ENCODE measurements around the gene RPRD1A. TPM values are rescaled to one million over a fixed set of nuclear protein-coding genes. Genes with fewer than 3 reads are reported as not detected.
"Not testable (repeated sequence)": the region's sequence is repeated elsewhere in the genome, so short reads cannot be mapped to it uniquely, and the experiment has no call there.

The RPRD1A gene
- total RNA-seq, 2 donors from 2014 or later: 43.0 to 43.1 TPM

- ATAC-seq (no peak), DNase-seq (no peak)
- intact Hi-C loops (cut with DNase I): no loop called here
These were observed 84.8 kb downstream of the RPRD1A start for GRCh38 chr18:35982409-35983114.

DNA sequence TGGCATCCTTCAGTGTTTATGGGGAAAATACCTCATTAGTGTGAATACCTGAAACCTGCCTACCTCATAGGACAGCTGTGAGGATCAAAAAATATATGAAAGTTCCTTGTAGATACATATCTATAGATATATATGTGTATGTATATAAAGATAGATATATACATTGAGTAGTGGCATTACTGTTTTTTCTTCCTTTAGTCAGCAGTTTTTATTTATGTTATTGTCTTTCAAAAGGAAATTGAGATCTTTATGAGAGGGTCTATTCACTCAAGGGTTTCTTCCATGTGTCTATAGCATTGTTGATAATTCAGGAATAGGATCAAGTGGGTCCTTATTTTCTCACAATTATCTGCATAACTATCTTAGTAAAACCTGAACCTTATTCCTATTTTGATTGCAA lies 88.2 kb downstream of the RPRD1A start:
- ATAC-seq: no peak

DNA sequence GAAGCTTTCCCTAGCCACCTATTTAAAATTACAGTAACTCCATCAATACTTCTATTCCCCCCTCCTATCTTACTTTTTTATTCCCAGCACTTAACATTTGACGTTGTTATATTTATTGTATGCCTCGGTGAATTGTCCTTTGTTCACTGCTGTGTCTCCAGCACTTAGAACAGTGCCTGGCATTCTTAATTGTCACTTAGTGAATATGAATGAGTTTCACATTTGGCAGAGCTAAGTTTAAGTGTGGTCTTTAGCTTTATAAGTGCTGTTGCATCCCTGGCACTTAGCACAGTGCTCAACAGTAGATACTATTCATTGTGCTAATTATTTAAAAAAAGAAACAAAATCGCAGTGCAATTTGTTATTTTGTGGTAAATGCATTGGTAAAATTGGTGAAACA lies 93.2 kb downstream of the RPRD1A start:
- no peak for ATAC-seq
- DNase-seq: no peak
- intact Hi-C loops (cut with DNase I): no loop called here

More for the DNA sequence above, 88.2 kb downstream of the RPRD1A start:
- intact Hi-C loops (cut with DNase I): no loop called here
- DNase-seq: no peak

GRCh38 chr18:35973650-35974049 lies 93.7 kb downstream of the RPRD1A start:
- no peak for DNase-seq
- ATAC-seq: no peak
- intact Hi-C loops (cut with DNase I): no loop called here

DNA sequence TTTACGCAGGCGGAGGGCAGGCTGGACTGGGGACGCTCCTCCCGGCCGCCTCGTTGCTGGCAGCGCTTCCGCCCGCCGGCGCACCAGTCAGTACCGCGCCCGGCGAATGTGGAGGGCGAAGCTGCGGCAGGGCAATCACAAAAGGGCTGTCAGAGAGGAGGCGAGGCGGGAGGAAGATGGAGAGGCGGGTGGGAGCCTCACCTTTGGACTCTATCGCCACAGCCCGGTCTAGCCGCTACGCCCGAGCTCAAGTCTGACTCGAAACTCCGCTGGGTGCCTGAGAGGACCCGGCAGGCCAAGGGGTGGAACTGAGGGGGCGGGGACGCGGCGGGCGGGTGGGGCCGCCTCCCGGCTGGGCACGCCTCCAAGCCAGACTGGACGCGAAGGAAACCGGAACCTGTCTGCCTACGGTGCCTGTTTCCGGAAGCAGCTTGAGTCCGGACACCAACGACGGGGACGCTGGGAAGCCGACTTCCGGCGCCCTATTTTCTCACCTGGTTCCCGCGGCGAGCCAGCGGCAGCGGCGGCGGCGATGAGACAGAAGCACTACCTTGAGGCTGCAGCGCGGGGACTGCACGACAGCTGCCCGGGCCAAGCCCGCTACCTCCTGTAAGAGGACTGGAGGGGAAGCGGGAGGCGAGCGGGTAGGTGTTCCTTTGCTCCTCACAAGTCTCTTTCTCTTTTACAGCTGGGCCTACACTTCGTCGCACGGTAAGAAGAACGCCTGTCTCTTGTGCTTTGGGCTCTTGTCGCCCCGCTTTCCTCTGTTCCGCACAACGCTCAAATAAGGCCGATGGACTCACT lies 95.0 kb downstream of the RPRD1A start, which contains the start of gene RMP24:
RMP24 (plus strand) TSS at position 483 of the 804 bp plus-strand sequence.
- DNase-seq: peak; percentile 94
- intact Hi-C loops (cut with DNase I): no loop called here

GRCh38 chr18:35971661-35972196 lies 95.6 kb downstream of the RPRD1A start:
- intact Hi-C loops (cut with DNase I): no loop called here
- DNase-seq: no peak

More for the DNA sequence above, 95.0 kb downstream of the RPRD1A start, which contains the start of gene RMP24:
- ATAC-seq: peak; percentile 97 to 98

GRCh38 chr18:35969676-35970075 lies 97.7 kb downstream of the RPRD1A start:
- intact Hi-C loops (cut with DNase I): no loop called here
- DNase-seq: no peak

More at GRCh38 chr18:35971661-35972196, 95.6 kb downstream of the RPRD1A start:
- peak; percentile 7 to 52 for ATAC-seq

GRCh38 chr18:35968278-35968880 lies 99.0 kb downstream of the RPRD1A start:
- intact Hi-C loops (cut with DNase I): no loop called here
- no peak for DNase-seq

More at GRCh38 chr18:35969676-35970075, 97.7 kb downstream of the RPRD1A start:
- ATAC-seq: no peak

DNA sequence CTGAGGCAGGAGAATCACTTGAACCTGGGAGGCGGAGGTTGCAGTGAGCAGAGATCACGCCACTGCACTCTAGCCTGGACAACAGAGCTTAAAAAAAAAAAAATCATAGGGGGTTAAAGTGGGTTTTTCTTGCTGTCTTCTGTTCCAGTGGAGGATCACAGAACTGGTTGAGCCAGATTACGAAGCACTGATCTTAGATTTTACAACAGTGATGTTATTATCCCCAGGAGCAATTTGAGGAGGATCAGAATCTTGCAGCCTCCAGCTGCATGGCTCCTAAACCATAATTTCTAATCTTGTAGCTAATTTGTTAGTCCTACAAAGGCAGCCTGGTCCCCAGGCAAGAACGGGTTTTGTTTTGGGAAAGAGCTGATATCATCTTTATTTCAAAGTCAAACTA lies 99.5 kb downstream of the RPRD1A start:
- intact Hi-C loops (cut with DNase I); DNase-seq; ATAC-seq: not testable (repeated sequence)

More at GRCh38 chr18:35968278-35968880, 99.0 kb downstream of the RPRD1A start:
- ATAC-seq: no peak

DNA sequence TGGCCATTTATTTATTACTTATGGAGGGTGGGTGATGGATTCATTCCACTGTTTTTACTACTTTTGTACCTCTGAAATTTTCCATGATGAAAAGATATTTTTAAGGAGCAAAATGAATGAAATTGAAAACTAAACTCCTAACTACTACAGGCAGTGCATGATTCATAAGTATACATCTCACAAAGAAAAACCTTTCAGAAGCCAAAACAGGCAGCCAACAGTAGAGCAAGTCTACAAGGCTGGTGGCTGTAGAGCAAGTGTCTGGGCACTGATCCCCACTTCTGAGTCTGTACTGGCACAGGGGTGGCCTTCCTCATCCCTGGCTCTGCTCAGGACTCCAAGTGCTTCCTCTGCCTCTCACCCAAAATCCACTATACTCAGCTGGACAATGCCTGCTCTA lies 103.0 kb downstream of the RPRD1A start:
- ATAC-seq (no peak), DNase-seq (no peak)
- intact Hi-C loops (cut with DNase I): no loop called here

GRCh38 chr18:35962320-35962719 lies 105.0 kb downstream of the RPRD1A start:
- intact Hi-C loops (cut with DNase I): no loop called here
- ATAC-seq: no peak

DNA sequence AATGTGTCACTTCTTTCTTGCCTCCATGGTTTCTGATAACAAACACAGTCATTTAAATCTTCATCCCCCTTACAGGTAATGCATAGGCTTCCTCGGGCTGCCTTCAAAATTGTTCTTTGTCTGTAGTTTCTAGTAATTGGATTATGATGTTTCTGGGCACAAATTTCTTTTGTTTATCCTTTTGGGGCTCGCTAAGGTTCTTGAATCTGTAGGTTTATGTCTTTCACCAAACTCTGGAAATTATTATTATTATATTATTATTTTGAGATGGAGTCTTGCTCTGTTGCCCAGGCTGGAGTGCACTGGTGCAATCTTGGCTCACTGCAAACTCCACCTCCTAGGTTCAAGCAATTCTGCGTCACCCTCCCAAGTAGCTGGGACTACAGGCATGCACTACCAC lies 111.1 kb downstream of the RPRD1A start:
- intact Hi-C loops (cut with DNase I): loop anchor here in 1 of 2 donors (10.0 kb wide), 1 partner anchor 571 kb away; no protein-coding TSS in a partner anchor
- DNase-seq: no peak
- ATAC-seq: no peak

More at GRCh38 chr18:35962320-35962719, 105.0 kb downstream of the RPRD1A start:
- no peak for DNase-seq

- DNase-seq (no peak), ATAC-seq (no peak)
- intact Hi-C loops (cut with DNase I): loop anchor here (5.0 to 10.0 kb wide), 2 partner anchors 201 to 569 kb away; no protein-coding TSS in a partner anchor
These were observed 113.7 kb downstream of the RPRD1A start for GRCh38 chr18:35953688-35954087.

DNA sequence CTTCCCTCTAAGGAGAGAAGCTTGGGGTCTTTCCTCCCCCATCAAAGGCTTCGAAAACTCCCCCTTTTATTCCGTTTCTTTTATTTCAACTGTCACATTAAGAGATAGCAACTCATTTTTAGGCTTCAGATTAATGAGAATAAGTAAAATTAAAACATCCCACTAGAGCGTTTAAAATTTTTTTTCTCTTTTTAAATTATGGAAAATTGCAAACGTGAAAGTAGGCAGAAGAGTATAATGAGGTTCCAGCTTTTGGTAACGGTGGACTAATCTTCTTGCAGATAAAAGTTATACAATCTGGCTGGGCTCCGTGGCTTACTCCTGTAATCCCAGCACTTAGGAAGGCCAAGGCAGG lies 116.8 kb downstream of the RPRD1A start:
- intact Hi-C loops (cut with DNase I): loop anchor here (1.0 to 10.0 kb wide), 3 partner anchors 194 to 566 kb away; no protein-coding TSS in a partner anchor
- ATAC-seq: no peak
- no peak for DNase-seq

GRCh38 chr18:35949903-35950627 lies 117.3 kb downstream of the RPRD1A start:
- DNase-seq (peak; percentile 51), ATAC-seq (peak; percentile 87 to 91)

GRCh38 chr18:35949090-35949489 lies 118.3 kb downstream of the RPRD1A start:
- ATAC-seq (no peak), DNase-seq (no peak)
- intact Hi-C loops (cut with DNase I): no loop called here

More at GRCh38 chr18:35949903-35950627, 117.3 kb downstream of the RPRD1A start:
- intact Hi-C loops (cut with DNase I): loop anchor here (1.0 to 10.0 kb wide), 3 partner anchors 194 to 565 kb away; no protein-coding TSS in a partner anchor

- intact Hi-C loops (cut with DNase I): no loop called here
These were observed 119.3 kb downstream of the RPRD1A start for GRCh38 chr18:35948080-35948479.

GRCh38 chr18:35942661-35943060 lies 124.7 kb downstream of the RPRD1A start:
- DNase-seq: no peak
- ATAC-seq: no peak
- intact Hi-C loops (cut with DNase I): no loop called here

More at GRCh38 chr18:35948080-35948479, 119.3 kb downstream of the RPRD1A start:
- DNase-seq (no peak), ATAC-seq (no peak)

All from left cardiac atrium (tissue), 4 donors.